DND-41 (cell line): ENCODE measurements around the gene TMEM60.

ENCODE experiments used
- EZH2 ChIP-seq: IDR thresholded peaks from 3 replicates; pipeline ENCODE4 v1.6.1; 2012; ENCODE audit warnings: borderline replicate concordance, low read depth, mild to moderate bottlenecking, moderate library complexity, low read length, inconsistent platforms; ENCODE audit not compliant: severe bottlenecking
- TF ChIP-seq, protein P1 (sequence below): IDR thresholded peaks from 2 replicates; pipeline ENCODE4 v1.5.1; 2012; ENCODE audit warnings: borderline replicate concordance, low read length, moderate library complexity, mild to moderate bottlenecking; ENCODE audit not compliant: poor library complexity, severe bottlenecking; ENCODE audit errors: extremely low read depth

DNA sequence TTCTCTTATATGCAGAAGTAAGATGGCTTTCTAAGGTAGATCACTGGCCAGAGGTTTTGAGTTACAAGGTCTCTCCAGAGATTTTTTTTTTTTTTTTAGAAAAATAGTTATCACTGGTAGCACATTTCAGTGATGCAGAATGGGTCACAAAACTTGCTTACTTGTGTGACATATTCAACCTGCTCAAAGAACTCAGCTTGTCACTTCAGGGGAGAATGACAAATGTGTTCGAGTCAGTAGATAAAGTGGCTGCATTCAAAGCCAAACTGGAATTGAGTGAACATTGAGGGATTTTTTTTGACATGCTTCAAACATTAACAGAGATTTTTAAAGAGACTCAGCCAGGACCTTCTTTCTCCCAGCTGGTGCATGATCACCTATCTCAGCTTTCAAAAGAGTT, 33.7 kb upstream of the TMEM60 start:
- TF ChIP-seq, protein P1, sequence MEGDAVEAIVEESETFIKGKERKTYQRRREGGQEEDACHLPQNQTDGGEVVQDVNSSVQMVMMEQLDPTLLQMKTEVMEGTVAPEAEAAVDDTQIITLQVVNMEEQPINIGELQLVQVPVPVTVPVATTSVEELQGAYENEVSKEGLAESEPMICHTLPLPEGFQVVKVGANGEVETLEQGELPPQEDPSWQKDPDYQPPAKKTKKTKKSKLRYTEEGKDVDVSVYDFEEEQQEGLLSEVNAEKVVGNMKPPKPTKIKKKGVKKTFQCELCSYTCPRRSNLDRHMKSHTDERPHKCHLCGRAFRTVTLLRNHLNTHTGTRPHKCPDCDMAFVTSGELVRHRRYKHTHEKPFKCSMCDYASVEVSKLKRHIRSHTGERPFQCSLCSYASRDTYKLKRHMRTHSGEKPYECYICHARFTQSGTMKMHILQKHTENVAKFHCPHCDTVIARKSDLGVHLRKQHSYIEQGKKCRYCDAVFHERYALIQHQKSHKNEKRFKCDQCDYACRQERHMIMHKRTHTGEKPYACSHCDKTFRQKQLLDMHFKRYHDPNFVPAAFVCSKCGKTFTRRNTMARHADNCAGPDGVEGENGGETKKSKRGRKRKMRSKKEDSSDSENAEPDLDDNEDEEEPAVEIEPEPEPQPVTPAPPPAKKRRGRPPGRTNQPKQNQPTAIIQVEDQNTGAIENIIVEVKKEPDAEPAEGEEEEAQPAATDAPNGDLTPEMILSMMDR, result no peak
- no peak for TF ChIP-seq EZH2
